C4-2B (cell line): ENCODE results near the gene ZNF521.

ENCODE experiments used
- CTCF ChIP-seq: fragments of 450-650 bp; conservative IDR thresholded peaks from 2 replicates; pipeline ENCODE4 v1.5.1; 2017; ENCODE audit warnings: mild to moderate bottlenecking
- ZFX ChIP-seq: fragments of 450-650 bp; IDR thresholded peaks from 2 replicates; pipeline ENCODE4 v1.6.1; 2017

- TF ChIP-seq CTCF = no peak
- TF ChIP-seq ZFX = no peak
Observed at GRCh38 chr18:25167612-25168410, 184.2 kb downstream of the ZNF521 start.
